Kasumi-1 (cell line): Measurements from ENCODE around the gene ADAM23.

Source experiments
- DNase-seq, 2 experiments: peaks; one replicate each; lab custom pipeline; 2025; lab: John Stamatoyannopoulos, UW

The ADAM23 gene

GRCh38 chr2:206565666-206566065, 122.3 kb downstream of the ADAM23 start:
- DNase-seq: no peak

- no peak for DNase-seq
Observed at GRCh38 chr2:206569470-206569869, 126.1 kb downstream of the ADAM23 start.

- no peak for DNase-seq
Observed at GRCh38 chr2:206570199-206570598, 126.9 kb downstream of the ADAM23 start.

- DNase-seq: no peak
Observed at GRCh38 chr2:206572725-206573124, 129.4 kb downstream of the ADAM23 start.

- no peak for DNase-seq
Observed at GRCh38 chr2:206573793-206574192, 130.5 kb downstream of the ADAM23 start.

- DNase-seq: no peak
Observed at GRCh38 chr2:206584323-206585116, 141.2 kb downstream of the ADAM23 start.

- DNase-seq: no peak
Observed at GRCh38 chr2:206585335-206585734, 142.0 kb downstream of the ADAM23 start.

- DNase-seq: no peak
Observed at GRCh38 chr2:206586609-206587008, 143.3 kb downstream of the ADAM23 start.

- no peak for DNase-seq
Observed at GRCh38 chr2:206597717-206598218, 154.4 kb downstream of the ADAM23 start.

GRCh38 chr2:206603243-206603642, 159.9 kb downstream of the ADAM23 start:
- no peak for DNase-seq

GRCh38 chr2:206610451-206610850, 167.1 kb downstream of the ADAM23 start:
- no peak for DNase-seq

- DNase-seq: no peak
Observed at GRCh38 chr2:206611191-206611590, 167.9 kb downstream of the ADAM23 start.

- no peak for DNase-seq
Observed at GRCh38 chr2:206611736-206612135, 168.4 kb downstream of the ADAM23 start.

GRCh38 chr2:206614811-206615210, 171.5 kb downstream of the ADAM23 start:
- DNase-seq: no peak

- no peak for DNase-seq
Observed at GRCh38 chr2:206615417-206616089, 172.2 kb downstream of the ADAM23 start.

GRCh38 chr2:206616151-206616550, 172.8 kb downstream of the ADAM23 start:
- DNase-seq: no peak

- DNase-seq: no peak
Observed at GRCh38 chr2:206619011-206619410, 175.7 kb downstream of the ADAM23 start.

- DNase-seq: no peak
Observed at GRCh38 chr2:206626108-206626507, 182.8 kb downstream of the ADAM23 start.

- DNase-seq: no peak
Observed at GRCh38 chr2:206627632-206628031, 184.3 kb downstream of the ADAM23 start.

GRCh38 chr2:206631340-206631739, 188.0 kb downstream of the ADAM23 start:
- no peak for DNase-seq

GRCh38 chr2:206635015-206635414, 191.7 kb downstream of the ADAM23 start:
- DNase-seq: no peak

- no peak for DNase-seq
Observed at GRCh38 chr2:206639636-206640035, 196.3 kb downstream of the ADAM23 start.

- no peak for DNase-seq
Observed at GRCh38 chr2:206641226-206641625, 197.9 kb downstream of the ADAM23 start.
